ENCODE measurements around the gene UGT1A9. TPM values are rescaled to one million over a fixed set of nuclear protein-coding genes. Genes with fewer than 3 reads are reported as not detected.

Gene UGT1A9
- total RNA-seq, 1 donor = not detected

Other genes with a start within 250 kb of the UGT1A9 start
- gene USP40, start 105.1 kb upstream of the UGT1A9 start, total RNA-seq = 6.7 TPM
- gene UGT1A8, start 54.3 kb upstream of the UGT1A9 start, total RNA-seq = not detected
- gene UGT1A10, start 35.5 kb upstream of the UGT1A9 start, total RNA-seq = not detected
- gene UGT1A7, start 10.0 kb downstream of the UGT1A9 start, total RNA-seq = not detected
- not detected for gene UGT1A6, start 21.0 kb downstream of the UGT1A9 start, total RNA-seq
- gene UGT1A5, start 41.0 kb downstream of the UGT1A9 start, total RNA-seq = not detected
- gene UGT1A4, start 46.8 kb downstream of the UGT1A9 start, total RNA-seq = not detected
- not detected for gene UGT1A3, start 57.1 kb downstream of the UGT1A9 start, total RNA-seq
- gene UGT1A1, start 88.4 kb downstream of the UGT1A9 start, total RNA-seq = not detected
- gene MROH2A, start 106.4 kb downstream of the UGT1A9 start, total RNA-seq = not detected
- gene HJURP, start 182.6 kb downstream of the UGT1A9 start, total RNA-seq = 0.31 TPM
- gene TRPM8, start 245.5 kb downstream of the UGT1A9 start, total RNA-seq = not detected

All from mononuclear cell (primary cell).